Adrenal gland (tissue), 12 donors: ENCODE results near the gene ISL2. TPM values are rescaled to one million over a fixed set of nuclear protein-coding genes. Genes with fewer than 3 reads are reported as not detected.

Source experiments
- DNase-seq, 7 donors: peaks; one replicate each; pipeline ENCODE4 v3.0.0-alpha.2; 2019 to 2020
- H3K27ac ChIP-seq, 5 donors: fragments of 200-600 bp; sonication (generic) in 4 of 5; 1 replicate in 3 of 5; 2 replicates in 2 of 5; pipeline versions ENCODE4 v1.5.1 to v1.8.0; 2016 to 2020; ENCODE audit warnings: mild to moderate bottlenecking in 1 of 5
- H3K27me3 ChIP-seq: fragments of 200-600 bp; 2 replicates; pipeline ENCODE4 v1.8.0; 2021
- H3K36me3 ChIP-seq, 2 donors: fragments of 200-600 bp; replicated peaks in 1 of 2; 1 replicate in 1 of 2; 2 replicates in 1 of 2; pipeline versions ENCODE4 v1.5.1 to v1.8.0; 2018 to 2022
- H3K4me1 ChIP-seq, 2 donors: fragments of 200-600 bp; replicated peaks in 1 of 2; 1 replicate in 1 of 2; 2 replicates in 1 of 2; pipeline versions ENCODE4 v1.5.1 to v1.8.0; 2018 to 2021
- H3K4me3 ChIP-seq, 4 donors: fragments of 200-600 bp; sonication (generic) in 3 of 4; one replicate each; pipeline ENCODE4 v1.5.1; 2016 to 2018
- H3K9me3 ChIP-seq, 3 donors: fragments of 200-600 bp; sonication (generic) in 1 of 3; replicated peaks in 1 of 3; 1 replicate in 2 of 3; 2 replicates in 1 of 3; pipeline versions ENCODE4 v1.5.1 to v1.8.0; 2016 to 2021
- POLR2A ChIP-seq, 2 donors: fragments of 450-650 bp; IDR thresholded peaks; one replicate each; pipeline ENCODE4 v1.6.1; 2017; ENCODE audit warnings: antibody characterized with exemption in 2 of 2, mild to moderate bottlenecking in 2 of 2, moderate library complexity in 1 of 2
- WGBS, 4 donors: extraction: QIAGEN DNeasy Blood & Tissue Kit in 2 of 4; methylation state at CpG; one replicate each; pipeline versions ENCODE4 v1.1.5 to v1.1.7; 2013 to 2017; 5-methylcytosine and 5-hydroxymethylcytosine counted together
- intact Hi-C, 2 donors: fragments of 100-400 bp; cut with DNase I; formaldehyde crosslinking; loops; one replicate each; pipeline versions ENCODE4 v1.14.1 to v1.15.0; 2022 to 2023
- polyA plus RNA-seq, 3 donors: library from polyadenylated mRNA; stranded (reverse); fragments of 200-250 nt in 2 of 3; fragments of 350-450 nt in 1 of 3; fragmentation: Illumina TruSeq in 1 of 3; extraction: RNeasy Lipid Tissue Mini Kit (QIAGEN cat#74804) in 1 of 3; gene quantifications; one replicate each; pipeline ENCODE4 v1.2.3, GENCODE V29; 2013 to 2014
- total RNA-seq, 9 donors: library from RNA; depleted of rRNA in 4 of 9; stranded (reverse); fragments of >200 nt in 4 of 9; fragments of 120-200 nt in 1 of 9; fragmentation: NEBNext Ultra II Directional in 1 of 9; extraction: Animal tissue kit (Norgen Biotek cat#: 25700) in 1 of 9; gene quantifications; one replicate each; pipeline versions ENCODE4 v1.1.0 to v1.2.4, GENCODE V29; 2013 to 2023
- TF ChIP-seq, protein P1 (sequence below), 6 experiments: fragments of 450-650 bp in 4 of 6; fragments of 200-600 bp in 2 of 6; sonication (generic) in 1 of 6; IDR thresholded peaks; 1 replicate in 5 of 6; 2 replicates in 1 of 6; pipeline versions ENCODE4 v1.5.1 to v1.8.0; 2016 to 2021; ENCODE audit warnings: antibody characterized with exemption in 6 of 6, mild to moderate bottlenecking in 2 of 6, moderate library complexity in 1 of 6
- donor health status: healthy with polysubstance abuse.
- donor health status: Bipolar disorder and iron deficiency.
- donor health status: DM: yes; HTN: yes; CAD: no.
- donor health status: DM: no; HTN: no; CAD: no.
- donor health status: DM: no; HTN: no; CAD: no.
- donor health status: DM: yes; HTN: yes; CAD: no.

Gene ISL2
- total and polyA plus RNA-seq, 12 donors: 0.03 to 0.11 TPM; not detected in 10

DNA sequence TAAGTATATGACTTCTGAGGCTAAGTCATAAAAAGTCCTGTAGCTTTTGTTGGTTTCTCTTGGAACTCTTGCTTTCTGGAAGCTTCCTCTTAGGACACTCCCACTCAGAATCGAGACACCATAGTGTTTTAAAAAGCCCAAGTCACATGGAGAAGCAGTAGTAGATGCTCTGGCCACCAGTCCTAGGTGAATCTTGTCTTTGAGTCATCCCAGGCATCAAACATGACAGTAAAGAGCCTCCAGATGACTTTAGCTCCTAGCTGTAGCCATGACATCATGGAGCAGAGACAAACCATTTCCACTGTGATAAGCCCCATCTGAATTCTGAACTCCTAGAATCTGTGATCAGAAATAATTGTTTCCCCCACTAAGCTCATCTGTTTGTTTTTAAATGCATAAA, 42.1 kb downstream of the ISL2 start:
- H3K36me3 ChIP-seq: no peaks in the 10 kb centered on the region

DNA sequence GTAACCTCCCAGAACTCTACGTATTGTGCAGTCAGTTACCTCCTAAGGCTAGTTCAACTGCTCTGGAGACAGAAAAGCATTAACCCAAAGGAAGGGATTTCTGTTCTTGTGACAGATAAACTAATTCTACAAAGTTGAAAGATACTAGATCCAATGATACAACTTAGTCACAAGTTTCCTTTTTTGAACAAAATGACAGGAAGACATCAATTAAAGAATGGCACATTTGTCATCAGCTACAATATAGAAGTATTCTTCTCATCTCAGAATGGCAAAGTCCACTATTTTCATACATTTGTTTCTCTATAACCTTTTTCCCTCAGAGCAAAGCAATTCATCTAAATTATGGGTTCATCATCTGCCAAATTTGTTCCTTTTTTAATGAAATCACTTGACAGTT, 43.7 kb downstream of the ISL2 start:
- Histone ChIP-seq H3K9me3 (no peaks in the 10 kb centered on the region), H3K4me1 (no peaks in the 10 kb centered on the region)
- intact Hi-C loops: no loop called here

More for the DNA sequence above, 42.1 kb downstream of the ISL2 start:
- Histone ChIP-seq H3K4me1 (no peaks in the 10 kb centered on the region), H3K4me3 (no peak overlapping the region), H3K27ac (no peak overlapping the region), H3K27me3 (no peaks in the 10 kb centered on the region), H3K9me3 (no peaks in the 10 kb centered on the region)
- WGBS, 4 donors: 92 to 100% (median 97%) methylated on average over 1 of the region's 1 CpG
- intact Hi-C loops: no loop called here
- TF ChIP-seq POLR2A (IDR thresholded peaks at IDR 0.05): no peak
- TF ChIP-seq, protein P1, sequence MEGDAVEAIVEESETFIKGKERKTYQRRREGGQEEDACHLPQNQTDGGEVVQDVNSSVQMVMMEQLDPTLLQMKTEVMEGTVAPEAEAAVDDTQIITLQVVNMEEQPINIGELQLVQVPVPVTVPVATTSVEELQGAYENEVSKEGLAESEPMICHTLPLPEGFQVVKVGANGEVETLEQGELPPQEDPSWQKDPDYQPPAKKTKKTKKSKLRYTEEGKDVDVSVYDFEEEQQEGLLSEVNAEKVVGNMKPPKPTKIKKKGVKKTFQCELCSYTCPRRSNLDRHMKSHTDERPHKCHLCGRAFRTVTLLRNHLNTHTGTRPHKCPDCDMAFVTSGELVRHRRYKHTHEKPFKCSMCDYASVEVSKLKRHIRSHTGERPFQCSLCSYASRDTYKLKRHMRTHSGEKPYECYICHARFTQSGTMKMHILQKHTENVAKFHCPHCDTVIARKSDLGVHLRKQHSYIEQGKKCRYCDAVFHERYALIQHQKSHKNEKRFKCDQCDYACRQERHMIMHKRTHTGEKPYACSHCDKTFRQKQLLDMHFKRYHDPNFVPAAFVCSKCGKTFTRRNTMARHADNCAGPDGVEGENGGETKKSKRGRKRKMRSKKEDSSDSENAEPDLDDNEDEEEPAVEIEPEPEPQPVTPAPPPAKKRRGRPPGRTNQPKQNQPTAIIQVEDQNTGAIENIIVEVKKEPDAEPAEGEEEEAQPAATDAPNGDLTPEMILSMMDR (IDR thresholded peaks at IDR 0.05): no peak
- no peak for DNase-seq

DNA sequence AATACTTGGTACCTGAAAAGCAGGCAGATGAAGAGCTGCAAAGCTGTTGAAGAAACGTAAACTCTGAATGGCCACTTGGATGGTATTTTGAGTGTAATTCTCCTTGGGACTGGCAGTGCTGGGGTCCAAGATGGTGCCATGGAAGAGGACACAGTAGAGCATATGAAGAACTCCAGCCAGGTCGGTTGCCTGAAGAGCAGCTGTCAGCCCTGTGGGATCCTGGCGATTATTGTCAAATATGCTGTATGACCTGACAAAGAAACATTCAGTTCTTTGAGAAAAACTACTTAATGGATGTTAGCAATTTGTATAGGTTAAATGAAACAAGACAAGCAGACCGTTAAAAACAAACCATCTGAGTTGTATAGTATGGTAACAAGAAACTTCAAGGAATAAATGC, 44.8 kb downstream of the ISL2 start:
- Histone ChIP-seq H3K27me3 (no peaks in the 10 kb centered on the region), H3K4me1 (no peaks in the 10 kb centered on the region)
- intact Hi-C loops: no loop called here

More for the DNA sequence above, 43.7 kb downstream of the ISL2 start:
- H3K27me3 ChIP-seq: no peaks in the 10 kb centered on the region
- H3K36me3 ChIP-seq: no peaks in the 10 kb centered on the region
- 94 to 97% (median 95%) methylated on average over 1 of the region's 1 CpG for WGBS, 4 donors
- H3K27ac ChIP-seq: peak overlapping the region in 1 of 5 donors; percentile 3
- TF ChIP-seq POLR2A (IDR thresholded peaks at IDR 0.05): no peak
- no peak for DNase-seq
- no peak overlapping the region for H3K4me3 ChIP-seq

DNA sequence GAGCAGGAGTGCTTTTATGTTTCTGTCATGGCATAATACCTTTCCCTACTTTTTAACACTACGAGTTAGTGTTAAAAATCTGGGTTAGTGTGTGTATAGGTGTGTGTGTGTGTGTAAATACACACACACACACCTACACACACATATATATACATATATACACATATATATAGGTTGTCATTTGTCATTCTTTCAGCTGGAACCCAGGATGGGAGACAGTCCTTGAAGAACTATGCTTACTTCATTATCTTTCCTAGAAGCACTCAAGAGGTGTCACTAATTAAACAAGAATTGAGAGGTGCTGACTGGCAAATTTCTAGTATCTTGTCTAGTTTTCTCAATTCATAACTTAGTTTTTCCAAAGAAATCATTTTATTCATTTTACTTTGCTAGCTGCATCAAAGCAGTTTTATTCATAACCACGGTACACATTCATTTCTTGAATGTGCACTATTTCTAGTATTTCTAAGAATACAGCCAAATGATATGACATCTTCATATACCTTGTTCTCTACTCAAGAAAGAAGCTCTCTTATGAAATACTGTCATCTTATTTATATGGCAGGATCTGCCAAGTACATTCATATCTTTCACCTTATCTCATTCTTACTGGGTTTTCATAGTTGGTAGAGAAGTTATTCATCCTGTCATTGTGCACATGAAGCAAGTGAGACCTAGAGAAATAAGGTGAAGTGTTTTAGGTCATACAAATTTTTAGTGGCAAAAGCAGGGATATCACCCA, 46.6 kb downstream of the ISL2 start:
- Histone ChIP-seq H3K36me3 (no peaks in the 10 kb centered on the region), H3K27ac (no peak overlapping the region), H3K4me3 (no peak overlapping the region), H3K4me1 (no peaks in the 10 kb centered on the region), H3K9me3 (no peaks in the 10 kb centered on the region), H3K27me3 (no peaks in the 10 kb centered on the region)
- WGBS, 4 donors: 95 to 100% (median 98%) methylated on average over 2 of the region's 2 CpGs
- no peak for DNase-seq
- TF ChIP-seq, protein P1 (IDR thresholded peaks at IDR 0.05): no peak
- TF ChIP-seq POLR2A (IDR thresholded peaks at IDR 0.05): no peak
- intact Hi-C loops: no loop called here

More for the DNA sequence above, 44.8 kb downstream of the ISL2 start:
- 92 to 94% (median 94%) methylated on average over 4 of the region's 4 CpGs for WGBS, 4 donors
- no peaks in the 10 kb centered on the region for H3K9me3 ChIP-seq
- no peak for DNase-seq
- H3K27ac ChIP-seq: no peak overlapping the region
- H3K36me3 ChIP-seq: no peaks in the 10 kb centered on the region
- no peak overlapping the region for H3K4me3 ChIP-seq
- TF ChIP-seq, protein P1 (IDR thresholded peaks at IDR 0.05): no peak
- no peak for TF ChIP-seq POLR2A (IDR thresholded peaks at IDR 0.05)

DNA sequence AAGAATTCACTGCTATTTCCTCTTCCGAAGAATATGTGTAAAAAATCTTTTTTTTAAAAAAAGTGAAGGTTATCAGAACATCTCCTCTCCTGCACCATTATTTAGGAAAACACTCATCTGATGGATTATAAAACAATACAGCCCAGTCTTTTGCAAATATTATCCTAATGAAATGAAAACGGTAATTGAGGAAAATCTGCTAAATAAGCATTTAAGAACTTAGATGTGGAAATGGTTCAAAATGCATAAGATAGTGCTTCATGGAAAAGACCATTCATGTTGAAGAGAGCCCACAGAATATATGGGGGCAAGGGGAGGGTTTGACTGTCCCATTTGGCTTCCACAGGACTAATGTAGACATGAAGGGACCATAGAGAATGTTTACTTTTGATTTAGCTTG, 47.8 kb downstream of the ISL2 start:
- intact Hi-C loops: no loop called here
- Histone ChIP-seq H3K4me3 (no peak overlapping the region), H3K36me3 (no peaks in the 10 kb centered on the region), H3K27me3 (no peaks in the 10 kb centered on the region), H3K27ac (no peak overlapping the region), H3K4me1 (no peaks in the 10 kb centered on the region), H3K9me3 (no peaks in the 10 kb centered on the region)
- WGBS, 4 donors: 88 to 93% (median 91%) methylated on average over 2 of the region's 2 CpGs
- DNase-seq: no peak
- TF ChIP-seq, protein P1 (IDR thresholded peaks at IDR 0.05): no peak
- TF ChIP-seq POLR2A (IDR thresholded peaks at IDR 0.05): no peak
